GM21390 (cell line): Measurements from ENCODE around the gene ENGASE.
"Not testable (repeated sequence)": the region's sequence is repeated elsewhere in the genome, so short reads cannot be mapped to it uniquely, and the experiment has no call there.

Experiments
- ATAC-seq: cut with Tn5 transposase; IDR thresholded peaks from one replicate; pipeline ENCODE4 v1.9.1; 2021; ENCODE audit not compliant: unreplicated experiment

The ENGASE gene, protein sequence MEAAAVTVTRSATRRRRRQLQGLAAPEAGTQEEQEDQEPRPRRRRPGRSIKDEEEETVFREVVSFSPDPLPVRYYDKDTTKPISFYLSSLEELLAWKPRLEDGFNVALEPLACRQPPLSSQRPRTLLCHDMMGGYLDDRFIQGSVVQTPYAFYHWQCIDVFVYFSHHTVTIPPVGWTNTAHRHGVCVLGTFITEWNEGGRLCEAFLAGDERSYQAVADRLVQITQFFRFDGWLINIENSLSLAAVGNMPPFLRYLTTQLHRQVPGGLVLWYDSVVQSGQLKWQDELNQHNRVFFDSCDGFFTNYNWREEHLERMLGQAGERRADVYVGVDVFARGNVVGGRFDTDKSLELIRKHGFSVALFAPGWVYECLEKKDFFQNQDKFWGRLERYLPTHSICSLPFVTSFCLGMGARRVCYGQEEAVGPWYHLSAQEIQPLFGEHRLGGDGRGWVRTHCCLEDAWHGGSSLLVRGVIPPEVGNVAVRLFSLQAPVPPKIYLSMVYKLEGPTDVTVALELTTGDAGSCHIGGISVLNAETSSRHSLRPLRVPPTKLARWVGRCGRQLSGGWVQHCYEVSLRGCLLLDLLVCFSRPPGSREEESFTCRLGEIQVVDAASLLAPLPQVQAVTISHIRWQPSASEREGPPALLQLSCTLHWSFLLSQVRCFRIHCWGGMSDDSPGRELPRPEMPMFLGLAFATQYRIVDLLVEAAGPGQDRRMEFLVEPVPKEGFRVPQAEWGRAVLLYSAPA

GRCh38 chr17:79074649-79075445 lies at the start of gene ENGASE:
ENGASE (plus strand) TSS chr17:79074824; CDS start chr17:79074945, 121 bp downstream.
- ATAC-seq = peak; percentile 91

- no peak for ATAC-seq
Measured at GRCh38 chr17:79024901-79025737, 49.5 kb upstream of the ENGASE start.

GRCh38 chr17:79026376-79027273 lies 48.0 kb upstream of the ENGASE start:
- ATAC-seq = no peak

DNA sequence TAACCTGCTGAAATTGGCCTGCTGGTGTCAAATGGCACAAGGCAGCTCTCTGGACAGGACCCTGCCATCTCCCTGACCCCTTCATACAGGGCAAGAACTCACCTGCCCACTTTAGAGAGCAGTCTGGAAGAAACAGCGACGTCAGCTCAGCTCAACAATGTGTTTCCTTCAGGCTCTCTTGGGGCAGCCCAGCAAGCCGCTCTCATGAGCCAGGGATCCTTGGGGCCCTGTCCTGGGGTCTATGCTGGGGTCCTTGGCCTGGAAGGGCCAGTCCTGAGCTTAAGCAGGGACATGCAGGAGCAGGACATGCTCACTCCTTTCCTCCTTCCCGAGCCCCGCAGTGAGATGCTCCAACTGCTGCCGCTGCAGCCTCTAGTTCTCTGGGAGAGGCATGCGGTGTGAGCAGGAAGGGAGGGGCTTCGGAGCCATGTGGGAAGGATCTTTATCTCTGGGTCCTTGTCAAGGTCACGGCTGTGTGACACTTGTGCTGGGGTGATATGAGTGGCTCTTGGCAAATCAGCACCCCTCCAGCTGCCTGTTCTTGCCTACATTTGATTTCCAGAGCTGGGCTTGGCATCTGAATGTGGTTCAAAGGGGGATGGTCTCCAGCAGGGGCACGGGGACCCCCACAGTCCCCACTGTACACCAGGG lies 47.2 kb upstream of the ENGASE start:
- no peak for ATAC-seq

DNA sequence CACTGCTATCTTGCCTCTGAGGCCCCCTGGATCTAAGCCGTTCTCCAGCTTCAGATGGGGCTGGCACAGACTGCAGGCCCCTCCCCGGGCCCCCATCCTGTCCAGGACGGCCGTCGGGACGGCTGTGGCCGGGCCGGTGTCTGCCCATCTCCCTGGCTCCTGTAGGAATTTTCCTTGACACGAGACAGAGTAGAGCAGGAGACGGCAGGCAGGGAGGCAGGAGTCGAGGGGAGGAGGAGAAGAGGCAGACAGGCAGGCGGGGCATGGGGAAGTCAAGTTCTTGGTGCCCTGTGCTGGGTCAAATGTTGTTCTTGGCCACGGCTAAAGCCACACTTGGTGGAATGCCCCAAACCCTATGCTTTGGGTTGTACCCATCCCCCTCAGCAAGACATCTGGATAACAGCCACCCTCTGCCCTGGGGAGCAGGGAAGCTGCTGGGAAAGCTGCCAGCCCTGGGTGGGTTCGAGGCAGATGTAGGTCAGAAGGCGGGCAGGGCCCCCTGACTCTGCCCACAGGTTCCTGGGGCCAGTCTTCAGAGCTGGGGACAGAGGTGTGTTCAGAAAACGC lies 46.6 kb upstream of the ENGASE start:
- no peak for ATAC-seq

- no peak for ATAC-seq
Measured at GRCh38 chr17:79028496-79029326, 45.9 kb upstream of the ENGASE start.

DNA sequence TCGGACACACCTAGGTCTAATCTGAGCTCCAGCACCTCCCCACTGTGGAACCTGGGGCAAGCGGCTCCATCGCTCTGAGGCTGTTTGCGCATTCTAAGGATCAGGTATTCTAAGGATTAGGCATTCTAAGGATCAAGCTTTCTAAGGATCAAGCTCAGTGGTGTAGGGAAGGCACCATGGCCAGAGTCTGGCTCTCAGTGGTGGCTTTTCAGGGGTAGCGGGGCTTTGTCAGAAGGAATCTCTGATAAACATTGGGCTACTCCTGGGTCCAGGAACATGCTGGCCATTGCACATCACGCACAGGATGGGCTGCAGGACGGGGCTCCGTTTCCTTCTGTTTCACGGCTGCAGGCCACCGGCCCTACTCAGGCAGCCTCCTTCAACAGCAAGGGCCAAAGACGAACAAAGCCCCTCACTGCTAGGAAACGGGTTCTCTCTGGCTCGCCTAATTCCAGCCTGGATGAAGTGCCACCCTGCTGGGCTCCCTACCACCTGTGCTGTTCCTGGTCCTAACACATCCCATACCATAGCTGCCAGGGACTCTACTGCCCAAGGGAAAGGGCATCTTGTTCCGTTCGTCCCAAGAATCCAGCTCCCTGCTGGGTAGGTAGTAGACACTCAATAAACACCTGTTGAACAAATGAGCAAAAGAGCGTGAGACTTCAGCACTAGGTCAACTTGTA lies 45.2 kb upstream of the ENGASE start:
- no peak for ATAC-seq

DNA sequence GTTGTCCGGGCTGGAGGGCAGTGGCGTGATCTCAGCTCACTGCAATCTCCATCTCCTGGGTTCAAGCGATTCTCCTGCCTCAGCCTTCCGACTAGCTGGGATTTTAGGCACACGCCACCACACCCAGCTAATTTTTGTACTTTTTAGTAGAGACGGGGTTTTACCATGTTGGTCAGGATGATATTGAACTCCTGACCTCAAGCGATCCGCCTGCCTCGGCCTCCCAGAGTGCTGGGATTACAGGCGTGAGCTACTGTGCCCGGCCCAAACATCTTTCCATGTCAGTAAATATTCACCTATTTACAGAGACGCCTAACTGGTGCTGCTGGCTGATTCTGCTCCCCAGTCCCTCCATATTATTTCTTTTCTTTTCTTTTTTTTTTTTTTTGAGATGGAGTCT lies 44.0 kb upstream of the ENGASE start:
- ATAC-seq = not testable (repeated sequence)

DNA sequence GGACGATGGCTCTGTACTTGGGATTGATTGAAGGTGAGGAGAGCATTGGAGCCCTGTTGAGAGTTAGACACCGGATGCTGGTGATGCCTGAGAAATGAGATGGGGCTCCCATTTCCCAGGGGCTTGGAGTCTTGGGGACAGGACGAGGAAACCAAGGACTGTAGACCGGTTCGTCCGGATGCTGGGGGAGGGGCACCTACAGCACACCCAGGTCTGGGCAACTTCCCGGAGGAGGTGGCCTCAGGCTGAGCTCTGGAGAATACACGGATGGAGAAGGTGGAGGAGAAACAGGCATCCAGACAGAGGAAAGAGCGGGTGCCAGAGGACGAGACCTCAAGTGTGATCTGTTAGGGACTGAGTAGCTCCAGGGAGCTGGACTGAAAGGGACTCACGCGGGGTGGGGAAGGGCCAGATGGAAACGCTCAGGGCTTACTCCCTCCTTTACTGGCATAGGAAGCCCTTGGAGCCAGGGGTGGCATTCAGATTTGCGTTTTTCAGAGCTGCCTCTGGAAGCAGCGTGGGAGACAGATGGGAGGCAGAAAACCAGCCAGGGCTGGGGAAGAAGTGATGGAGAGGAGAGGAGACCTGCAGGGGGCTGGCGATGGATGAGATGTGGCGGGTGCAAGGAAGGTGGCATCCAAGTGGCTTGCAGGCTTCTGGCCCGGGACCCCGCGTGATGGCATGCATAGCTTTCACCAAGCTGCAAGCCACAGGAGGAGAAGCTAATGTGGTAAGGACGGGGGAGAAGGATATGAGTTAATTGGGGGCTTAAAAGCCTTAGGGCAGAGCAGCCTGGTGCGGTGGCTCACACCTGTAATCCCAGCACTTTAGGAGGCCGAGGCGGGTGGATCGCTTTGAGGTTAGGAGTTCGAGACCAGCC lies 42.4 kb upstream of the ENGASE start:
- no peak for ATAC-seq

DNA sequence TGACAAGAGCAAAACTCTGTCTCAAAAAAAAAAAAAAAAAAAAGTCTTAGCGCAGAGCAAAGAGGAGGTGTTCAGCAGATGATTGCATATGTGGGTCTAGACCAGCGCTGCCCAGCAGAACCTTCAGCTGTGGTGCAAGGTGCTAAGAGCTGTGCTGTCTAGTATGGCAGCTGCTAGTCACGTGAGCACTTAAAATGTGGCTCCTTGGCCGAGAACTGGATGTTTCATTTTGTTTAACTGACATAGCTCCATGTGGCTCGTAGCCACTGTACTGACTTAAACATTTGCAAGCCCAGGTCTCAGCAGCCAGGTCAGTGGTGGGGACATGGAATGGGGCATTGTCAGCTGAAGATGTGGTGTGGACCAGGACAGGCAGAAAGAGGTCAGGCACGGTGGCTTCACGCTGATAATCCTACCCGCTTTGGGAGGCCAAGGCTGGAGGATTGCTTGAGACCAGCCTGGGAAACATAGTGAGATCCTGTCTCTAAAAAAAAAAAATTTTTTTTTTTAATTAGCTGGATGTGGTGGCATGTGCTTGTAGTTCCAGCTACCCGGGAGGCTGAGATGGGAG lies 41.5 kb upstream of the ENGASE start:
- ATAC-seq = no peak

DNA sequence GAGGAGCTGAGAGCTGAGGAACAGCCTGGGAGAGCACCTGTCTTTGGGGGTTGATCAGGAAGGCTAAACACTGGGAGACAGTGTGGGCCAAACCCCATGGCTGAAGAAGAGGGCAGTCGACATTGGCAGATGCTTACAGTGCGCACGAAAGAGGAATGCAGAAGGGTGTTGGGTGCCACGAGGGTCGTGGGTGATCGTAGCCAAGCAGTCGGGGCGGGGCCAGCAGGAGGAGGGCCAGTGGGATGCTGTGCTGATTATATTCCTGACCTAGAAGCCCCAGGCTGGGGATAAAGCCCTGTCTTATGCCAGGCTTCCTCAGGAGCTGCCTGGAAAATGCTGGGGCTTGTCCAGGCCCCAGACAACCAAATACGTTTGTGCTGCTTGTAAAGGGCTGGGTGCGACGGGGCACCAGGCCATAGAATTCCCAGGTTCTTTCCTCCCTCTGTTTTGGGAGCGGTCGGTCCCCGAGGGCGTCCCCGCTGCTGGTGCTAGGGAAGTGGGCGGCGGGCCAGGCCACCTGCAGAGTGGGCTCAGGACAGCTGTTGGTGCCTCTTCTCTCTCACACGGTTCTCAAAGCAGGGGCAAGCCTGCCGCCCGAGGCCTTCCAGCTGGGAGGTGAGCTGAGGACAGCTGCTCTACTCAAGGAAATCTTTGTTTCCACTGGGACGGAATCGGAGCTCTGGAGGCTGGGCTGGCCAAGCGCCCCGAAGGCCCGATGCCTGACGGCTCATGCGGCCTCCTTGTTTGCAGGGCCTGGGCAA lies 40.7 kb upstream of the ENGASE start:
- ATAC-seq = no peak

GRCh38 chr17:79034931-79035485 lies 39.6 kb upstream of the ENGASE start:
- ATAC-seq = no peak

DNA sequence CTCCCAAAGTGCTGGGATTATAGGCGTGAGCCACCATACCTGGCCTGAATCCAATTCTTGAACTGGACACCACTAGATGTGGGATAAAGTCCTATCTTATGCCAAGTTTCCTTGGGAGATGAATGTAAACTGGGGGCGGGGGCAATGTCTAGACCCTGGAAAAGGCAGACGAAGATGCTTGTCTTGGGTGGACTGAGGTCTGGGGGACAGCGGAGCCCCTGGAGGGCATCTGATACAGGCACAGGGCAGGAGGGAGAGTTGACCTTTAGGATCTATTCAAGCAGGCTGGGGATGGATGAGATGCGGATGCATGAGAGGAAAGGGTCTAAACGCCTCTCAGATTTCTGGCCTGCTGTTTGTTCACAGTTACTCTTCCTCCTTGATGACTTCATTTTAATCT lies 38.9 kb upstream of the ENGASE start:
- no peak for ATAC-seq

GRCh38 chr17:79036181-79036580 lies 38.4 kb upstream of the ENGASE start:
- no peak for ATAC-seq

- no peak for ATAC-seq
Measured at GRCh38 chr17:79036596-79036995, 38.0 kb upstream of the ENGASE start.
